Endothelial cell of hepatic sinusoid (primary cell): ENCODE data around the gene CACNA1G.

ENCODE experiments used
- in situ Hi-C: cut with HindIII; loops from 2 replicates; pipeline ENCODE4 v1.10.0; 2017; ENCODE audit warnings: low sequenced_read_pairs

The CACNA1G gene

GRCh38 chr17:50640686-50641351, 80.3 kb downstream of the CACNA1G start:
- in situ Hi-C loops = no loop called here

GRCh38 chr17:50641357-50641756, 80.8 kb downstream of the CACNA1G start:
- in situ Hi-C loops = no loop called here

- in situ Hi-C loops = no loop called here
Measured at GRCh38 chr17:50642071-50642721, 81.7 kb downstream of the CACNA1G start.

GRCh38 chr17:50642722-50643656, 82.5 kb downstream of the CACNA1G start:
- in situ Hi-C loops = no loop called here

- in situ Hi-C loops = no loop called here
Measured at GRCh38 chr17:50645748-50646682, 85.5 kb downstream of the CACNA1G start.

- in situ Hi-C loops = no loop called here
Measured at GRCh38 chr17:50647187-50647586, 86.7 kb downstream of the CACNA1G start.

GRCh38 chr17:50649042-50649908, 88.8 kb downstream of the CACNA1G start:
- in situ Hi-C loops = no loop called here

- in situ Hi-C loops = no loop called here
Measured at GRCh38 chr17:50651661-50652060, 91.1 kb downstream of the CACNA1G start.

GRCh38 chr17:50653738-50654137, 93.2 kb downstream of the CACNA1G start:
- in situ Hi-C loops = no loop called here

GRCh38 chr17:50656509-50656908, 96.0 kb downstream of the CACNA1G start:
- in situ Hi-C loops = no loop called here

- in situ Hi-C loops = no loop called here
Measured at GRCh38 chr17:50657054-50657453, 96.5 kb downstream of the CACNA1G start.

GRCh38 chr17:50657627-50658026, 97.1 kb downstream of the CACNA1G start:
- in situ Hi-C loops = no loop called here

- in situ Hi-C loops = no loop called here
Measured at GRCh38 chr17:50658616-50659015, 98.1 kb downstream of the CACNA1G start.

- in situ Hi-C loops = no loop called here
Measured at GRCh38 chr17:50659179-50659578, 98.7 kb downstream of the CACNA1G start.

GRCh38 chr17:50660042-50660886, 99.7 kb downstream of the CACNA1G start:
- in situ Hi-C loops = no loop called here

- in situ Hi-C loops = no loop called here
Measured at GRCh38 chr17:50660887-50661345, 100.4 kb downstream of the CACNA1G start.

- in situ Hi-C loops = no loop called here
Measured at GRCh38 chr17:50661348-50661747, 100.8 kb downstream of the CACNA1G start.

GRCh38 chr17:50661795-50662391, 101.4 kb downstream of the CACNA1G start:
- in situ Hi-C loops = no loop called here
